ENCODE data around the gene PSMD14. TPM values are rescaled to one million over a fixed set of nuclear protein-coding genes. Genes with fewer than 3 reads are reported as not detected.
"Not testable (repeated sequence)": the region's sequence is repeated elsewhere in the genome, so short reads cannot be mapped to it uniquely, and the experiment has no call there.

PSMD14 gene
- polyA plus RNA-seq, 3 donors from 2014 or later: 66.7 to 133 (median 71.1) TPM

DNA sequence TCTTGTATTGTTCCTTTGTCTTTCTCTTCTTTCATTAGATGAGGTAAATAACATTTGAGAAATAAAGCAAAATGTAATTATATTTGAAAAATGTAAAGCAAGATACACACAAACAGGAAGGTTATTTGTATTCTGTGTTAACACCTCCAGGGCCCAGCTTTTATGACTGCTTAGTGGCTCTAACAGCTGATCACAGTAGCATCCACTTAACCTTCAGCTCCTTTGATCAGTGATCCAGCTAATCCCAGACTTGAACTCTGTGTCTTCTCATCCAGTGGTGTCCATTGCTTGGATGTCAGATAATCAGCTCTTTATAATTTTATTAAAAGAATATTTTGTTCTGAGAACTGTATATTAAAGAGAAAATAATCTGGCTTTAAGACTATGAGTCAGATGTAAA is 44.5 kb downstream of the PSMD14 start:
- Mint-ChIP-seq H3K4me1 (peaks cover 24 to 80% of the 10 kb centered on the region in 2 donors), H3K9me3 (no peaks in the 10 kb centered on the region), H3K27ac (peak overlapping the region in 2 of 6 donors; percentile 3 to 25), H3K27me3 (ENCODE audit: low read depth in 3 of 3) (peaks cover 0 to 1% (median 0%) of the 10 kb centered on the region in 3 donors), H3K4me3 (no peak overlapping the region), H3K36me3 (no peaks in the 10 kb centered on the region)
- DNase-seq: no peak

DNA sequence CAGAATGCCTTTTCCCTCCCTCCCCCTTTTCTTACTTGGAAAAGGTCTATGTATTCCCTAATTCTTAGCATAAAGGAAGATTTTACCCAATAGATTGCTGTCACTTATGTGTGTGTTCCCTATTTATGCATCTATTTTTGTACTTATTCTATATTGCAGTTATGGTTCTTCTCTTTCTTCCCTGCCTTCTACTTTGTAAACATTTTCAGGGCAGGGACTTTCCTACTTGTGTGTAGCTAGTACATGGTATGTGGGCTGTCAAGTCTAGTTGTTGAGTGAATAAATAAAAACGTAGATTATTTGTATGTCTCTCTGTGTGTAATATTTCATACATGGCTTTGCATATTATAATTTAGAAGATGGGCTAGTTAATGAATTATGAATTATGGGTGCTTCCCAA is 45.3 kb downstream of the PSMD14 start:
- Mint-ChIP-seq H3K9me3 (no peaks in the 10 kb centered on the region), H3K27me3 (ENCODE audit: low read depth in 3 of 3) (peaks cover 0 to 3% (median 0%) of the 10 kb centered on the region in 3 donors), H3K4me3 (no peak overlapping the region), H3K36me3 (no peaks in the 10 kb centered on the region), H3K27ac (no peak overlapping the region), H3K4me1 (peaks cover 29 to 84% of the 10 kb centered on the region in 2 donors)
- no peak for DNase-seq

DNA sequence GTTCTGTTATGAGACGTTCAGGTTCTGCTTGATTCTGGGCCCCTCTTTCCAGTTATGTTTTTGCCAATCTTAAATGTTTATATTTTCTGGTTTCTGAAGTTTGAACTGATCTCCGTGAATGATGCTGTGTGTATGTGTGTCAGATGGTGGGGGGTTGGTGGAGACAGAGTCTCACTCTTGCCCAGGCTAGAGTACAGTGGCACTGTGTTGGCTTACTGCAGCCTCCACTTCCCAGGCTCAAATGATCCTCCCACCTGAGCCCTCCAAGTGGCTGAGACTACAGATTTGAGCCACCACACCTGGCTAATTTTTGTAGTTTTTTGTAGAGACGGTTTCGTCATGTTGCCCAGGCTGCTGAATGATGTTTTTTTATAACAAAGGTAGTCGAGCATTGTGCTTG is 45.9 kb downstream of the PSMD14 start:
- Mint-ChIP-seq H3K4me1 (peaks cover 28 to 80% of the 10 kb centered on the region in 2 donors), H3K27me3 (ENCODE audit: low read depth in 3 of 3) (peaks cover 0 to 3% (median 0%) of the 10 kb centered on the region in 3 donors), H3K9me3 (no peaks in the 10 kb centered on the region), H3K36me3 (no peaks in the 10 kb centered on the region), H3K4me3 (no peak overlapping the region), H3K27ac (no peak overlapping the region)
- no peak for DNase-seq

DNA sequence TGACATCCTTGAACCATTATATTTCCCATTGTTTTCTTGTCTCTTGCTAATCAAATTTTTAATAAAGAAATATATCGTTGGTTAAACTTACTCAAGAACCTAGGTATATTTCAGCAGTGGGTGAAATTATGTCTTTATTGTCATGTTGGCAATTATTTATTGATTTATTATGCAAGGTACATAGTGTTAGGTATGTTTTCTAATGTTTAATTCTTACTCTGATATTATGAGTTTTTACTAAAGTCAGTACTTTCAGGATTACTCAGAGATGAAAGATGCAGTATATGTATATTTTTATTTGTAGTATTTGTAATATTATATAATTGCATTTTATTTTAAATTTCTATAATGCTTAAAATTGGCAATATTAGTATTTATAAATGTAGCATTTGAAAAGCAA is 46.9 kb downstream of the PSMD14 start:
- Mint-ChIP-seq H3K4me1 (peaks cover 22 to 73% of the 10 kb centered on the region in 2 donors), H3K4me3 (no peak overlapping the region), H3K27me3 (ENCODE audit: low read depth in 3 of 3) (peaks cover 0 to 3% (median 0%) of the 10 kb centered on the region in 3 donors), H3K36me3 (no peaks in the 10 kb centered on the region), H3K27ac (no peak overlapping the region), H3K9me3 (no peaks in the 10 kb centered on the region)
- DNase-seq: no peak

DNA sequence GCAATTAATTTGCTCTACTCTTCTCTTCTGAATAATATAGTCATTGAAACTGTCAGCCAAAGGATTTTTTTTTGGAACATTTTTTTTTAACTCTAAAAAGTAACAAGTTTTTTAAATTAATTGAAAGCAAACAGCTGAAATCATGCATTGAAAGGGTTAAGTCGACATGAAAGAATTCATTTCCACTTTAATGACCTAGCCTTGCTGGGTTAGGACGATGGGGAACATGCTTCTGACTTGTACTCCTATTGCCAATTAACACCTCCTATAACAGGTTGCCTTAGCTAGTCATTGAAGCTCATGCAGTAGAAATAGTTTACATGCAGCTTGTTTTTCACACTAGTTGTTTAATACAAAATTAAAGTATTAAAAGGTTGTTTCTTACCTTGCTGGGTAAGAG is 47.8 kb downstream of the PSMD14 start:
- H3K9me3 Mint-ChIP-seq: peaks cover 0 to under 1% (median 0%) of the 10 kb centered on the region in 6 donors
- no peak overlapping the region for H3K27ac Mint-ChIP-seq
- H3K4me1 Mint-ChIP-seq: peaks cover 20 to 64% of the 10 kb centered on the region in 2 donors
- DNase-seq: no peak
- H3K27me3 Mint-ChIP-seq (ENCODE audit: low read depth in 3 of 3): peaks cover 0 to 6% (median 0%) of the 10 kb centered on the region in 3 donors
- no peak overlapping the region for H3K4me3 Mint-ChIP-seq
- H3K36me3 Mint-ChIP-seq: peaks cover 0 to 3% (median under 1%) of the 10 kb centered on the region in 3 donors

DNA sequence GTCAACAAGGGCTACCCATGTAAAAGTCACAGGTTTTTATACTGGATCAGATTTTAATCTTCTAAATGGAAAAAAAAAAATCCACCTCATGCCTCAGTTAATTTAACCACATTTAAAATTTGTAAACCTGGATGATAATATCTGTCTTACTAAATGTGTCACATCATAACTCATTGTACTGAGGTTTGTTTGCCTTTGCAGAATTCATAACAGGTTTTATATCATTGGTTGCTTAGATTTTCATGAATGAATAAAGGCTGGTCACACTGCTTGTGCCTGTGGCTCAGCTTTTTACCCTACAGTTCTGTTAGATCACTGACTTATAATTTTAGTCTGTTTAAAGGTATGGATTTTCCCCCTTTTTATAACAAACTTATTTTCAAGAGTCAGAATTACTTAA is 48.9 kb downstream of the PSMD14 start:
- Mint-ChIP-seq H3K9me3 (peaks cover 0 to 11% (median 6%) of the 10 kb centered on the region in 6 donors), H3K36me3 (peaks cover 4 to 13% (median 10%) of the 10 kb centered on the region in 3 donors), H3K27me3 (ENCODE audit: low read depth in 3 of 3) (peaks cover 0 to 6% (median 2%) of the 10 kb centered on the region in 3 donors), H3K4me3 (no peak overlapping the region), H3K4me1 (peaks cover 19 to 56% of the 10 kb centered on the region in 2 donors), H3K27ac (no peak overlapping the region)
- DNase-seq: peak in 1 of 3 donors; percentile 7

GRCh38 chr2:161358838-161359237 is 50.6 kb downstream of the PSMD14 start:
- H3K27me3 Mint-ChIP-seq (ENCODE audit: low read depth in 3 of 3): peaks cover 0 to 6% (median 2%) of the 10 kb centered on the region in 3 donors
- H3K4me1 Mint-ChIP-seq: peaks cover 14 to 41% of the 10 kb centered on the region in 2 donors
- H3K4me3 Mint-ChIP-seq: no peak overlapping the region
- H3K27ac Mint-ChIP-seq: no peak overlapping the region
- H3K36me3 Mint-ChIP-seq: peaks cover 12 to 27% (median 23%) of the 10 kb centered on the region in 3 donors
- peaks cover 5 to 26% (median 17%) of the 10 kb centered on the region in 6 donors for H3K9me3 Mint-ChIP-seq
- DNase-seq: no peak

DNA sequence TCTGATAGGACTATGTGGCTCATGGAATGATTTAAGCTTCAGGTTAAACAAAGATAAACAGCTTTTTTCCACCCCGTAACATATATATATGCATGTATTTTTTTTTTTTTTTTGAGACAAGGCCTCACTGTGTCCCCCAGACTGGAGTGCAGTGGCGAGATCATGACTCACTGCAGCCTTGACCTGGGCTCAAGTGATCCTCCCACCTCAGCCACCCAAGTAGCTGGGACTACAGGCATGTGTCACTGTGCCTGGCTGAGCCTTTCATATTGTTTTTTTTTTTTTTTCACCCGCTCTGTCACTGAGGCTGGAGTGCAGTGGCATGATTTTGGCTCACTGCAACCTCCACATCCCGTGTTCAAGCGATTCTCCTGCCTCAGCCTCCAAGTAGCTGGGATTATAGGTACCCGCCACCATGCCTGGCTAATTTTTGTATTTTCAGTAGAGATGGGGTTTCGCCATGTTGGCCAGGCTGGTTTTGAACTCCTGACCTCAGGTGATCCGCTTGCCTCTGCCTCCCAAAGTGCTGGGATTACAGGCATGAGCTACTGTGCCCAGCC is 52.0 kb downstream of the PSMD14 start:
- H3K4me3 Mint-ChIP-seq; H3K27ac Mint-ChIP-seq; DNase-seq; H3K27me3 Mint-ChIP-seq (ENCODE audit: low read depth in 3 of 3): not testable (repeated sequence)
- peaks cover 12 to 35% (median 27%) of the 10 kb centered on the region in 3 donors for H3K36me3 Mint-ChIP-seq
- H3K4me1 Mint-ChIP-seq: peaks cover 15 to 44% of the 10 kb centered on the region in 2 donors
- H3K9me3 Mint-ChIP-seq: peaks cover 5 to 26% (median 17%) of the 10 kb centered on the region in 6 donors

DNA sequence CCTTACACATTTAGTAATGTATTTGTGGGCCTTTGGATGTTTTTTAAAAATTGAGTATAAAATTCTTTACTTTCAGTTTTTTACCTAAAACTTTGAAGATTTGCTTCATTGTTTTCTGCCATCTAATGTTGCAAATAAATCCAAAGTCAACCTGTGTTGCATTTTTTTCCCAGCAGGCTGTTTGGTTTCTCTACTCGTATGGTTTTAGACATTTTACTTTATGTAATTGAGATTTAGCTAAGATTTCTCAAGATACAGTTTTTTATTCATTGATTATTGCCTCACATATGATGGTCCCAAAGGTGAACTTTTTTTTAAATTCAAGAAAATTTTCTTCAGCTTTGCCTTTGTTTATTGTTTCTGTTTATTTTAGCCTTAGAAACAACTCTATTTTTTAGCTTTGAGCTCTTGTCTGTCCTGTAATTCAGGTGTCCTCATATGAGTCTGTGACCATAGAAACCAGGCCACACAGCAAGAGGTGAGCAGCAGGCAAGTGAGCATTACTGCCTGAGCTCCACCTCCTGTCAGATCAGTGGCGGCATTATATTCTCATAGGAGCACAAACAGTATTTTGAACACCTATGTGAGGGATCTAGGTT is 54.4 kb downstream of the PSMD14 start:
- no peak overlapping the region for H3K4me3 Mint-ChIP-seq
- peaks cover 14 to 35% (median 29%) of the 10 kb centered on the region in 3 donors for H3K36me3 Mint-ChIP-seq
- H3K27ac Mint-ChIP-seq: no peak overlapping the region
- peaks cover 5 to 26% (median 17%) of the 10 kb centered on the region in 6 donors for H3K9me3 Mint-ChIP-seq
- DNase-seq: no peak
- H3K4me1 Mint-ChIP-seq: peaks cover 7 to 30% of the 10 kb centered on the region in 2 donors
- peaks cover 0 to 5% (median 4%) of the 10 kb centered on the region in 3 donors for H3K27me3 Mint-ChIP-seq (ENCODE audit: low read depth in 3 of 3)

GRCh38 chr2:161367675-161368074 is 59.5 kb downstream of the PSMD14 start:
- H3K4me3 Mint-ChIP-seq: no peak overlapping the region
- DNase-seq: no peak
- peaks cover 1 to 20% of the 10 kb centered on the region in 2 donors for H3K4me1 Mint-ChIP-seq
- H3K9me3 Mint-ChIP-seq: peaks cover 3 to 10% (median 8%) of the 10 kb centered on the region in 6 donors
- peaks cover 0 to 2% (median 0%) of the 10 kb centered on the region in 3 donors for H3K27me3 Mint-ChIP-seq (ENCODE audit: low read depth in 3 of 3)
- no peak overlapping the region for H3K27ac Mint-ChIP-seq
- H3K36me3 Mint-ChIP-seq: peaks cover 16 to 30% (median 28%) of the 10 kb centered on the region in 3 donors

- H3K4me3 Mint-ChIP-seq: no peak overlapping the region
- H3K36me3 Mint-ChIP-seq: peaks cover 13 to 19% (median 15%) of the 10 kb centered on the region in 3 donors
- H3K9me3 Mint-ChIP-seq: no peaks in the 10 kb centered on the region
- no peak overlapping the region for H3K27ac Mint-ChIP-seq
- peaks cover 1 to 17% of the 10 kb centered on the region in 2 donors for H3K4me1 Mint-ChIP-seq
- DNase-seq: no peak
- no peaks in the 10 kb centered on the region for H3K27me3 Mint-ChIP-seq (ENCODE audit: low read depth in 3 of 3)
These were observed 61.1 kb downstream of the PSMD14 start for GRCh38 chr2:161369311-161369710.

GRCh38 chr2:161370981-161371380 is 62.8 kb downstream of the PSMD14 start:
- Mint-ChIP-seq H3K27me3 (ENCODE audit: low read depth in 3 of 3) (no peaks in the 10 kb centered on the region), H3K9me3 (no peaks in the 10 kb centered on the region), H3K27ac (no peak overlapping the region), H3K36me3 (peaks cover 11 to 20% (median 18%) of the 10 kb centered on the region in 3 donors), H3K4me3 (no peak overlapping the region), H3K4me1 (peaks cover 0 to under 1% of the 10 kb centered on the region in 2 donors)
- no peak for DNase-seq

- Mint-ChIP-seq H3K4me3 (no peak overlapping the region), H3K27ac (no peak overlapping the region), H3K4me1 (no peaks in the 10 kb centered on the region), H3K27me3 (ENCODE audit: low read depth in 3 of 3) (no peaks in the 10 kb centered on the region), H3K9me3 (no peaks in the 10 kb centered on the region), H3K36me3 (peaks cover 11 to 26% (median 18%) of the 10 kb centered on the region in 3 donors)
- no peak for DNase-seq
These were observed 63.6 kb downstream of the PSMD14 start for GRCh38 chr2:161371869-161372268.

DNA sequence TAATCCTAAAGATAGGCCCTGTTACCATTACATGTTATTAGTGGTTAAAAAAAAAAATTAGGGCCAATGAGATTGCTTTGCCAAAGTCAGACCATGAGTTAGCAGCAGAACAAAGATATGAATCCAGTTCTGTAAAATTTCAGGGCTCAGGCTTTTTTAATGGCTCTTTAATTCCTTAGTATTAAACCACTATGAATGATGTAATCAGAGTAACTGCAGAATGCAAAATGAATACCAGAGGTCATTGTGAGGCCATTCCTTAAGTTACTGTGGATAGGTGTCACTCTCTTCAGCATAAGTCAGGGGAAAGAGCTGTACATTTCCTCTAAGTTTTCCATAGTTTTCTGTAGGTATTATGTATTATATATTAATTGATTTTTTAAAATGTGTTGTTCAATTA is 65.7 kb downstream of the PSMD14 start:
- DNase-seq: no peak
- Mint-ChIP-seq H3K36me3 (peaks cover 13 to 23% (median 14%) of the 10 kb centered on the region in 3 donors), H3K27me3 (ENCODE audit: low read depth in 3 of 3) (no peaks in the 10 kb centered on the region), H3K4me1 (no peaks in the 10 kb centered on the region), H3K27ac (no peak overlapping the region), H3K9me3 (no peaks in the 10 kb centered on the region), H3K4me3 (no peak overlapping the region)
